BE2C (cell line): ENCODE results near the gene C3orf70.

ENCODE experiments used
- DNase-seq: peaks from one replicate; pipeline ENCODE4 v3.0.0-alpha.2; 2020
- H3K27me3 ChIP-seq: fragments of 250-450 bp; sonication (Bioruptor Pico); 2 replicates; pipeline ENCODE4 v1.5.1; 2020; ENCODE audit warnings: mild to moderate bottlenecking
- H3K36me3 ChIP-seq: fragments of 250-450 bp; sonication (Bioruptor Pico); 2 replicates; pipeline ENCODE4 v1.5.1; 2020; ENCODE audit warnings: mild to moderate bottlenecking
- H3K4me1 ChIP-seq: fragments of 250-450 bp; sonication (Bioruptor Pico); 2 replicates; pipeline ENCODE4 v1.5.1; 2020
- H3K4me3 ChIP-seq: 2 replicates; pipeline ENCODE4 v1.5.1; 2011; ENCODE audit warnings: low read depth, low read length
- H3K9me3 ChIP-seq: fragments of 250-450 bp; sonication (Bioruptor Pico); 2 replicates; pipeline ENCODE4 v1.5.1; 2020
- TF ChIP-seq, protein P1 (sequence below): IDR thresholded peaks from 2 replicates; pipeline ENCODE4 v1.5.1; 2012; ENCODE audit warnings: mild to moderate bottlenecking, low read depth, low read length

Gene C3orf70

GRCh38 chr3:185094697-185095096 is 58.2 kb downstream of the C3orf70 start:
- TF ChIP-seq, protein P1, sequence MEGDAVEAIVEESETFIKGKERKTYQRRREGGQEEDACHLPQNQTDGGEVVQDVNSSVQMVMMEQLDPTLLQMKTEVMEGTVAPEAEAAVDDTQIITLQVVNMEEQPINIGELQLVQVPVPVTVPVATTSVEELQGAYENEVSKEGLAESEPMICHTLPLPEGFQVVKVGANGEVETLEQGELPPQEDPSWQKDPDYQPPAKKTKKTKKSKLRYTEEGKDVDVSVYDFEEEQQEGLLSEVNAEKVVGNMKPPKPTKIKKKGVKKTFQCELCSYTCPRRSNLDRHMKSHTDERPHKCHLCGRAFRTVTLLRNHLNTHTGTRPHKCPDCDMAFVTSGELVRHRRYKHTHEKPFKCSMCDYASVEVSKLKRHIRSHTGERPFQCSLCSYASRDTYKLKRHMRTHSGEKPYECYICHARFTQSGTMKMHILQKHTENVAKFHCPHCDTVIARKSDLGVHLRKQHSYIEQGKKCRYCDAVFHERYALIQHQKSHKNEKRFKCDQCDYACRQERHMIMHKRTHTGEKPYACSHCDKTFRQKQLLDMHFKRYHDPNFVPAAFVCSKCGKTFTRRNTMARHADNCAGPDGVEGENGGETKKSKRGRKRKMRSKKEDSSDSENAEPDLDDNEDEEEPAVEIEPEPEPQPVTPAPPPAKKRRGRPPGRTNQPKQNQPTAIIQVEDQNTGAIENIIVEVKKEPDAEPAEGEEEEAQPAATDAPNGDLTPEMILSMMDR = no peak
- no peak for DNase-seq
- H3K27me3 ChIP-seq = peaks cover 3% of the 10 kb centered on the region
- no peaks in the 10 kb centered on the region for H3K4me1 ChIP-seq
- no peaks in the 10 kb centered on the region for H3K36me3 ChIP-seq
- H3K4me3 ChIP-seq = no peak overlapping the region
- no peaks in the 10 kb centered on the region for H3K9me3 ChIP-seq

DNA sequence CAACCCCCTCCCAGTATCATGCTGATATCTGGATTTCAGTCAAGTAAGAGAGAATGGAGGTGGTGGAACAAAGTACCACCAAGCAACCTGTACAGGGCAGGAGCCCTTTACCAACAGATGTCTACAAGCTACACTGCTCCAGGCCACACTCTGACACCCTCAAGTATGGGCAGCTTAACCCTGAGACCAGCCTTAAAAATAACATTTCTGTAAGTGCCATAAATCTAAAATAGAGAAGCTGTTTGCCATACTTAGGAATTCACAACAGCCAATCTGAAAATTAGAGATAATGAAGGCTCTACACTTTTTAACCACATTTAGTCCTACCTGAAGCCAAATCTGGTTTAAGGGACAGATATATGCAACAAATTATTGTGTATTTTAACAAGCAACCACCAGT is 59.7 kb downstream of the C3orf70 start:
- H3K9me3 ChIP-seq = no peaks in the 10 kb centered on the region
- TF ChIP-seq, protein P1 = no peak
- H3K4me3 ChIP-seq = no peak overlapping the region
- no peaks in the 10 kb centered on the region for H3K27me3 ChIP-seq
- no peak for DNase-seq
- no peaks in the 10 kb centered on the region for H3K4me1 ChIP-seq
- no peaks in the 10 kb centered on the region for H3K36me3 ChIP-seq

- DNase-seq = no peak
- Histone ChIP-seq H3K4me3 (no peak overlapping the region), H3K4me1 (no peaks in the 10 kb centered on the region; the same call in none of the 2 replicates), H3K36me3 (no peaks in the 10 kb centered on the region), H3K9me3 (no peaks in the 10 kb centered on the region; the same call in 1 of the 2 replicates), H3K27me3 (no peaks in the 10 kb centered on the region)
- TF ChIP-seq, protein P1 = no peak
Observed at GRCh38 chr3:185090811-185091210, 62.0 kb downstream of the C3orf70 start.

DNA sequence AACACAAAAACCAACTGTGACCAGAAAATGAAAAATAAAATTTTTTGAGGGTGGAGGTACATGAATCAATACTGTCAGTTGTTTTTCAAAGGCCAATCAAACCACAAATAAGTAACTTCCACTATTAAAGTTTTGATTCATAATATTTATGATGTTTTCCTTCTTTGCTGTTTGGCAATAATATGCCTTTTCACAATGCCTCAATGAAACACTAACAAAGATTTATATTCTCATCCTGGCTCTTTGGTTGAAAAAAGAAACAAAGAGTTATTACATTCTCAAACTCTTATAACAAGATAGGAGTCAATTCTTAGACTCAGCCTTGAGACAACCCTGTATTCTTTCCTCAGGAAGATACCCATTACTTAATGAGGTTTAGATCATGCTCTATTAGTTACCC is 63.1 kb downstream of the C3orf70 start:
- no peaks in the 10 kb centered on the region for H3K36me3 ChIP-seq
- H3K4me1 ChIP-seq = no peaks in the 10 kb centered on the region; the same call in none of the 2 replicates
- H3K4me3 ChIP-seq = no peak overlapping the region
- H3K9me3 ChIP-seq = no peaks in the 10 kb centered on the region; the same call in 1 of the 2 replicates
- TF ChIP-seq, protein P1 = no peak
- no peaks in the 10 kb centered on the region for H3K27me3 ChIP-seq
- DNase-seq = no peak

- TF ChIP-seq, protein P1 = no peak
- Histone ChIP-seq H3K36me3 (no peaks in the 10 kb centered on the region), H3K9me3 (no peaks in the 10 kb centered on the region; the same call in 1 of the 2 replicates), H3K4me1 (no peaks in the 10 kb centered on the region; the same call in none of the 2 replicates), H3K4me3 (no peak overlapping the region), H3K27me3 (no peaks in the 10 kb centered on the region)
- no peak for DNase-seq
Observed at GRCh38 chr3:185089343-185089742, 63.5 kb downstream of the C3orf70 start.

DNA sequence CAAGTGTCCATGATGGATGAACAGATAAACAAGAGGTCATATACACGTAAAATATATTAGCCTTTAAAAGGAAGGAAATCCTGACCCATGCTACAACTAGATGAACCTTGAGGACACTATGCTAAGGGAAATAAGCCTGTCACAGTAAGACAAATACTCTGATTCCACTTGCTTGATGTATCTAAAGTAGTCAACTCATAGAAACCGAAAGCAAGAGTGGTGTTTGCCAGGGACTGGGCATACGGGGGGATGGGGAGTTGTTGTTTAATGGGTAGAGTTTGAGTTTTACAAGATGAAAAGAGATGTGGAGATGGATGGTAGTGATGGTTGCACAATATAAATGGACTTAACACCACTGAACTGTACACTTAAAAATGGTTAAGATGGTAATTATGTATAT is 65.4 kb downstream of the C3orf70 start:
- no peak for DNase-seq
- TF ChIP-seq, protein P1 = no peak

More for the DNA sequence above, 65.4 kb downstream of the C3orf70 start:
- no peaks in the 10 kb centered on the region for H3K36me3 ChIP-seq
- H3K27me3 ChIP-seq = no peaks in the 10 kb centered on the region
- no peaks in the 10 kb centered on the region; the same call in 1 of the 2 replicates for H3K9me3 ChIP-seq
- H3K4me1 ChIP-seq = no peaks in the 10 kb centered on the region; the same call in none of the 2 replicates
- H3K4me3 ChIP-seq = no peak overlapping the region
